Stomach (tissue), 4 donors: Measurements from ENCODE around the gene MOB3B.

ENCODE experiments used
- CTCF ChIP-seq, 7 experiments: fragments of 450-650 bp in 4 of 7; fragments of 200-600 bp in 3 of 7; sonication (generic) in 3 of 7; IDR thresholded peaks; one replicate each; pipeline ENCODE4 v1.5.1; 2016 to 2019; ENCODE audit warnings: antibody characterized with exemption in 7 of 7, control low read depth in 2 of 7, mild to moderate bottlenecking in 1 of 7
- EP300 ChIP-seq: sonication (generic); formaldehyde crosslinking; IDR thresholded peaks from one replicate; pipeline ENCODE4 v1.6.1; 2017; ENCODE audit warnings: antibody characterized with exemption
- POLR2AphosphoS5 ChIP-seq, 3 donors: sonication (generic); formaldehyde crosslinking; IDR thresholded peaks; one replicate each; pipeline ENCODE4 v1.6.1; 2016; ENCODE audit warnings: antibody characterized with exemption in 3 of 3

- no peak for TF ChIP-seq POLR2AphosphoS5 (IDR thresholded peaks at IDR 0.05)
- no peak for TF ChIP-seq EP300
- no peak for TF ChIP-seq CTCF (IDR thresholded peaks at IDR 0.05)
Observed at GRCh38 chr9:27505744-27506161, 23.9 kb downstream of the MOB3B start.
